Mammary epithelial cell (primary cell): ENCODE results near the gene EVA1A.

Source experiments
- EZH2 ChIP-seq: IDR thresholded peaks from 2 replicates; pipeline ENCODE4 v1.6.1; 2012; ENCODE audit warnings: low read length, inconsistent platforms, borderline replicate concordance
- TF ChIP-seq, protein P1 (sequence below), 2 donors: IDR thresholded peaks in 1 of 2; conservative IDR thresholded peaks in 1 of 2; 2 replicates each; pipeline ENCODE4 v1.5.1; 2011 to 2012; ENCODE audit warnings: inconsistent platforms in 2 of 2, low read length in 2 of 2, mild to moderate bottlenecking in 2 of 2, control low read depth in 1 of 2, low read depth in 1 of 2; ENCODE audit not compliant: insufficient read depth in 1 of 2; ENCODE audit errors: extremely low read depth in 1 of 2

DNA sequence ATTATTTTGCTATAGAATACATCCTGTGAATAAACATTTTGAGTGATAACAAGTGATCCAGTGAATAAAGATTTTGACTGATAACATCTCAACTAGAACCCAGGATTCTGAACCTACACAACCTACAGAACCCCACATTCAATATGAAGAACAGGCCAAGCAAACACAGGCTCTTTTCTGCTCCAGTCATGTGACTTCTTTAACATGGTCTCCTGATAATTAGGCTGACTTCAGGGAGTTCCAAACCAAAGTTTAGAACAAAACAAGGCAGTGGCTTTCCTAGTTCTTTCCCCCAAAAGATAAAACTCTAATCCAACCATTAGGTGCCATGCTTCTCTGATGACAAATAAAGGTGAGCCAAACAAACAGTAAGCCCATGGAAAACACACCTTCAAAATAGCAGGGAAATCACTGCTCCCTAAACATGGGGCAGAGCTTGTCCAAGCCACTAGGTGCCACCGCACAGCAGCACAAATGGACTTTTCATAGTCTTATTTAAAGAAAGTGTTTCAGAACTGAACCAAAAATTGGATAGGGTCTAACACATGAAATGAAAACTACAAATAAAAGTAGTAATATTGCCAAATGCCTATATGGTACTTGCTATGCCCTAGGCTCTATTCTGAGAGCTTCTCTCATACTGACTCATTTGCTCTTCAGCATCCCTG is 95.3 kb downstream of the EVA1A start:
- TF ChIP-seq, protein P1, sequence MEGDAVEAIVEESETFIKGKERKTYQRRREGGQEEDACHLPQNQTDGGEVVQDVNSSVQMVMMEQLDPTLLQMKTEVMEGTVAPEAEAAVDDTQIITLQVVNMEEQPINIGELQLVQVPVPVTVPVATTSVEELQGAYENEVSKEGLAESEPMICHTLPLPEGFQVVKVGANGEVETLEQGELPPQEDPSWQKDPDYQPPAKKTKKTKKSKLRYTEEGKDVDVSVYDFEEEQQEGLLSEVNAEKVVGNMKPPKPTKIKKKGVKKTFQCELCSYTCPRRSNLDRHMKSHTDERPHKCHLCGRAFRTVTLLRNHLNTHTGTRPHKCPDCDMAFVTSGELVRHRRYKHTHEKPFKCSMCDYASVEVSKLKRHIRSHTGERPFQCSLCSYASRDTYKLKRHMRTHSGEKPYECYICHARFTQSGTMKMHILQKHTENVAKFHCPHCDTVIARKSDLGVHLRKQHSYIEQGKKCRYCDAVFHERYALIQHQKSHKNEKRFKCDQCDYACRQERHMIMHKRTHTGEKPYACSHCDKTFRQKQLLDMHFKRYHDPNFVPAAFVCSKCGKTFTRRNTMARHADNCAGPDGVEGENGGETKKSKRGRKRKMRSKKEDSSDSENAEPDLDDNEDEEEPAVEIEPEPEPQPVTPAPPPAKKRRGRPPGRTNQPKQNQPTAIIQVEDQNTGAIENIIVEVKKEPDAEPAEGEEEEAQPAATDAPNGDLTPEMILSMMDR (conservative IDR thresholded peaks at IDR 0.05 in 1 of 2, IDR thresholded peaks at IDR 0.05 in 1 of 2; ENCODE audit: extremely low read depth in 1 of 2, insufficient read depth in 1 of 2, low read depth in 1 of 2, low read length in 2 of 2): peak; percentile 61 to 77
- no peak for TF ChIP-seq EZH2
